ENCODE measurements around the gene MRPS30. TPM values are rescaled to one million over a fixed set of nuclear protein-coding genes. Genes with fewer than 3 reads are reported as not detected.
"Not testable (repeated sequence)": the region's sequence is repeated elsewhere in the genome, so short reads cannot be mapped to it uniquely, and the experiment has no call there.

Gene MRPS30
- total RNA-seq, 1 donor from 2014 or later, result 27.2 TPM

DNA sequence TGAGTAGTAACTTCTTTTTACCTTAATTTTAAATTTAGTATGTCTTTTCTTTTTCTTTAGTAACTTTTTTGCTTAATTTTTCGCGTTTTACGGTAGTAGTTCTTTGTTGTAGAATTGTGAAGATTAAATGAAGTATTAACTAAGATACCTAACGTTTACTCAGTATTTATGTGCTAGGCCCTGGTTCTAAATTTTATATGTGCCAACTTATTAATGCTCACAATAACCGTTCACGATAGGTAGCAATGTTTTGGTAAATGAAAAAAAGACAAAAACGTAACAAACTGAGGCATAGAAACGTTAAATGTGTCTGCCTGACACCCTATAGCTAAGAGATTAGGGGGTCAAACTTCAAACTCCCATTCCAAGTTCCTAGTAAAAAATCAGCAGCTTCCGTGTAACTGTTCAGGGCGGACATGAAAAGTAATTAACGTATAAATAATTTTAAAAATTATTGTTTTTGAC lies 1.2 kb downstream of the MRPS30 start:
- ATAC-seq (no peak), DNase-seq (ENCODE audit: low spot score) (no peak)

DNA sequence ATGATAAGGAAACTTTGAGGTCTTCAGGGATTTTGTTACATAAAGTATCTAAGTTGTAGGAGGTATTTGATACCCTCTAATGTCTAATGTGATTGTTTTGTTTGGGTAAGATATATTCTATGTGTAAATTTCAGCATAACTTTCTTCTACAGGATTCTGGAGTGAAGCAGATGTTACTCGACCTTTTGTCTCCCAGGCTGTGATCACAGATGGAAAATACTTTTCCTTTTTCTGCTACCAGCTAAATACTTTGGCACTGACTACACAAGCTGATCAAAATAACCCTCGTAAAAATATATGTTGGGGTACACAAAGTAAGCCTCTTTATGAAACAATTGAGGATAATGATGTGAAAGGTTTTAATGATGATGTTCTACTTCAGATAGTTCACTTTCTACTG lies 6.0 kb downstream of the MRPS30 start:
- DNase-seq (ENCODE audit: low spot score) (no peak), ATAC-seq (no peak)

DNA sequence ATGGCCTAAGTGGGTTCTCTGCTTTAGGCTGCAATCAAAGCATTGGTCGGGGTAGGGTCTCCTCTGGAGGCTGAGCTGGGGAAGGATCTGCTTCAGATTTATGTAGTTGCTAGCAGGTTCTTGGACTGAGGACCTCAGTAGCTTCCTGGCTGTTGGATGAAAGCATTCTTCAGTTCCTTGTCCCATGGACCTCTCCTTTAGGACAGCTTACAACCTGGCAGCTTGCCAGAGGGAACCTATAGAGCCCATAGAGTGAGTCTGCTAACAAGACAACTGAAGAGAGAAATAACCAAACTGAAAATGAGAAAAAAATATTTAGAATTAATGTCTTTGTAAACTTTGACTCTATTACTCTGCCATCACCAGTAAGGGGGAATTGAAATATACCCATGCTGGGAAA lies 12.4 kb downstream of the MRPS30 start:
- DNase-seq (ENCODE audit: low spot score) (no peak), ATAC-seq (no peak)

DNA sequence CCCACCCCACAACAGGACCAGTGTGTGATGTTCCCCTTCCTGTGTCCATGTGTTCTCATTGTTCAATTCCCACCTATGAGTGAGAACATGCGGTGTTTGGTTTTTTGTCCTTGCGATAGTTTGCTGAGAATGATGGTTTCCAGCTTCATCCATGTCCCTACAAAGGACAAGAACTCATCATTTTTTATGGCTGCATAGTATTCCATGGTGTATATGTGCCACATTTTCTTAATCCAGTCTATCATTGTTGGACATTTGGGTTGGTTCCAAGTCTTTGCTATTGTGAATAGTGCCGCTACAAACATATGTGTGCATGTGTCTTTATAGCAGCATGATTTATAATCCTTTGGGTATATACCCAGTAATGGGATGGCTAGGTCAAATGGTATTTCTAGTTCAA lies 15.9 kb downstream of the MRPS30 start:
- not testable (repeated sequence) for ATAC-seq

DNA sequence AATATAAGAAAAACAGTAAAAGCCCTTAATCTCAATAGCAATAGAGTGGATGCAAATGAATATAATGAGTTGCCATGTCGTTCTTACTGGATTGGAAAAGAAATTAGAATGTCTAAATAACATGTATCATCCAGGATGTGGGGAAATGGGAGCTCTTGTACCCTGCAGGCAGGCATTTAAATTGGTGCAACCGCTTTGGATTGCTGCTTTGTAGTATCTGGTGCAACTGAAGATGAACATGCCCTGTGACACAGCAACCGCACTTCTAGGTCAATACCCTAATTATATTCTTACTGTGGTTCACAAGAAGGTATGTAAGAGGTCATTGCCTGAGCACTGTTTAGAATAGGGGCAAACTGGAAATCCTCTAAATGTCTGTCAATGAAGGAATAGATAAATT lies 18.9 kb downstream of the MRPS30 start:
- no peak for DNase-seq (ENCODE audit: low spot score)

More for the DNA sequence above, 15.9 kb downstream of the MRPS30 start:
- DNase-seq (ENCODE audit: low spot score), result not testable (repeated sequence)

DNA sequence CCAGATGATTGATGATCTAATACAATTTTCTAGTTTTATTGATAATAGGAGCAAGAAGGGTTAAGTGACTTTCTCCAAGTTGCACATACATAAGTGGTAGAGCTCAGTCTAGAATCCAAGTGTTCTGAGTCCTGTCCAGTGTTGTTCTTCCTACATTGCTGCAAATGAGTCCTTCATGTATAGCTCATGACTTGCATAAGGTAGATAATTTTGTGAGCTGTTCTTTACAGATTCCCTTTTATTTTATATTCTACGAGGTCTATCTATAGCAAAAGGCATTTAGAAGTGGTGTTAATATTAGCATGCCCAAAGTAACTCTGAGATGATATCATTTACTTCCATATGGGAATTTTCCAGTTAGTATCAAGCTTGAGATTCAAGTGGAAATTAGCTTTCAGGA lies 20.0 kb downstream of the MRPS30 start:
- ATAC-seq (no peak), DNase-seq (ENCODE audit: low spot score) (no peak)

More for the DNA sequence above, 18.9 kb downstream of the MRPS30 start:
- ATAC-seq, result no peak

DNA sequence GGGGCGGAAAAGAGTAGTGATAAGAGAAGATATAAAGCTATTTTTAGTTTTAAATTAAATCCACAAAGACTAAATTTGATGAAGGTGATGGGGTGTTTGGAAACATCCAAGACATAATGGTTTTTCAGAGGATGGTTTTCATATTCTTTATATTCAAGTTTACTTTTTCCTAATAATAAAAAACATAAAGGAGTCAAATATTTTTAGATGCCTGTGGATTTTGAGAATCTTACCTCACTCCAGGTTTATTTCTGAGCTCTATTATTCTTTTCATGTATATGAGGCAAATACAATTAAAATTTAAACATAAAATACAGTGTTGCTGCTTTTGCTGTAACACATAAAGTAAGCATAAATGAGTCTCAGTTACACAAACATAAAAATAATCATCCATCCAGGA lies 22.2 kb downstream of the MRPS30 start:
- DNase-seq (ENCODE audit: low spot score), result no peak
- ATAC-seq, result no peak

DNA sequence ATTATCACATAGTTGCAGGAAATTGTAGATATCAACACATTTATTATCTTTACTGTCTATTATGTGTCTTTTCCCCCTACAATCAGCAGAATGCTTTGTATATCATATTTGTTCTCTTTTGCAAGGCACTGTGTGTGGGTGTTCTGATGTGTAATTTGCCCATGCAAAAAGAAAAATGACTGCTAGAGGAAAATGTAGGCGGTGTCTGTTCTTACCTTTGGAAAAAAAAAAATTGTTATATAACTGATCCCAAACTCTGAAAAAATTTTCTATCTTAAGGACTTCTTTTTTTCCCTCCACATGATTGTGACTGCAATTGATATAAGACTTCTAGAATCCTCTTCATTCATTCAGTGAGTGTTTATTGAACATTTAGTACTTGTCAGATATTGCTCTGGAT lies 24.5 kb downstream of the MRPS30 start:
- ATAC-seq, result no peak
- DNase-seq (ENCODE audit: low spot score), result no peak

DNA sequence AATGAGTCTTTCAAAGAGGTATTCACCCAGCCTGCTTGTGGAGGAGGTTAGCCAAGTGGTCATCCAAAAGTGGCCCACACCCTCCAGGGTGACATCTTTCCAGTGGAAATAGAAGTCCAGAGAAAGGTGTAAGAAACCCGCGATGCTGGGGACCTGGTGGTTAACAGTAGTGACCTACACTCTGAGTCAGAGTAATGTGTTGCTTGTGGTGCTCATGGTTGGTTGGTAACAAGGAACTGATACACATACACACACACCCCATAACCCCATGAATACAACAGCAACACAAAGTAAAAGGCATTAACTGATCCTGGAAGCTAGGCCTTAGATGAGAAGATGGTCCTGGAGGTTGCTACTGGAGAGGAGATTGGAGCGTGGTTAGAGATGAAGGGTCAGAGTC lies 26.9 kb downstream of the MRPS30 start:
- no peak for ATAC-seq
- DNase-seq (ENCODE audit: low spot score), result no peak

DNA sequence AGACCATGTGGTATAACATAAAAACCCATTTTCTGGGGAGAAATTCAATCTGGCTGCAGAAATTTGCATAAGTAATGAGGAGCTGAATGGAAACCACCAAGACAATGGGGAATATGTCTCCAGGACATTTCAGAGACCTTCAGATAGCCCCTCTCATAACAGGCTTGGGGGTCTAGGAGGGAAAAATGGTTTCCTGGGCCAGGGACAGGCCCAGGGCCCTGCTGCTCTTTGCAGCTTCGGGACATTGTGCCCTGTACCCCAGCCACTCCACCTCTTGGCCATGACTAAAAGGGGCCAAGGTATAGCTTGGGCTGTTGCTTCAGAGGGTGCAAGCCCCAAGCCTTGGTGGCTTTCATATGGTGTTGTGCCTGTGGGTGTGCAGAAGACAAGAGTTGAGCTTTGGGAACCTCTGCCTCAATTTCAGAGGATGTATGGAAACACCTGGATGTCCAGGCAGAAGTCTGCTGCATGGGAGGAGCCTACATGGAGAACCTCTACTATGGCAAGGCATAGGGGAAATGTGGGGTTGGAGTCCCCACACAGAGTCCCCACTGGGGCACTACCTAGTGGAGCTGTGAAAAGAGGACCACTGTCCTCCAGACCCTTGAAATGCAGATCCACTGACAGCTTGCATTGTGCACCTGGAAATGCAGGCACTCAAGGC lies 30.4 kb downstream of the MRPS30 start:
- no peak for ATAC-seq
- no peak for DNase-seq (ENCODE audit: low spot score)

DNA sequence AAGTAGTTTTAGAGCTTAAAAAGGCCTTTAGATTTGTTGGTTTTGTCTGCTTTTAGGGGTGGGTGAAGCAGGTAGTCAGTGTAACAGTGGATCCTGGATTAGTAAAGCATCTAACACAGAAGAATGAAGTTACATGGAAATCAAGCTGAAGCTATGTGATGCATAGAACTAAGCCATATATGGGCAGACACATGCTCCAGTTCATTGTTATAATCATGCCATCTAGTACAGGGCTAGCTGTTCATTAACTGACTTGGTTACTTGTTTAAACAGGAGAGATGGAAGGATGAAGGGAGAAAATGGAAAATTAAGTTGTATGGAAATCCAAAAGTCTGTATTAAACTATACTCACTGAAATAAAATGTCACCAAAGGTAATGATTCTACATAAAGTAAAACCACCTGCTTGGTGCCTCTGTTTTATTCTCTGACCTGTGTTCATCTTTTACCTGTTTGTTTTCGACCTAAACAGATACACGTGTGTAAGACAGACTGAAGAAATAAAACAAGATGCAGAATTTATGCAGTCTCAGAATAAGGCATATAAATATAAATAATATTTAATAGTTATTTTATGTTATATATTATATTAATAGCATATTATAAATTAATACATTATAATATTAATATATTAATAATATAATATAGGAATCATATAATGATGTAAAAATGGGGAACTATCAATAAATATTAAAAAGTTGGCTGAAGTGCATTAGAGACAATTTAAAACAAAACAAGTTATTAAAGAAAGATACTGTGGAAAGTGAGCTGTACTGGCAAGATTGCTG lies 33.9 kb downstream of the MRPS30 start:
- ATAC-seq (no peak), DNase-seq (ENCODE audit: low spot score) (no peak)

DNA sequence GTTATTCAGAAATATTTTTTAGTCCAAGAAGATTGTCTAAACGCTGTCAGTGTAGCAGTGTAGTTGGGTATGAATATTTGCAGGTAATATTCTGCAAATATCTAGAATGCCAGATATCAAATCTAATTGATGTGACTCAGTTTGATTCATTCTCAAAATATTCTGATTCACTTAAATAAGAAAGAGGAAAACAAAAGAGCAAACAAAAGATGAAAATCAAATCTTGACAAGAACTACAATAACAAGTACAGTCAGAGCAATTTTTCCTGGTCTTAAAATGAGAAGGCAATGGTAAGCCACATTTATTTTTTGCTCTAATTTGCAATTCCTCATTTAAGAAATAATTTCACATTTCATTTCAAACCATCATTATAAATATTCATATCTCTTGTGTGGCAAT lies 36.0 kb downstream of the MRPS30 start:
- DNase-seq (ENCODE audit: low spot score) (no peak), ATAC-seq (no peak)

DNA sequence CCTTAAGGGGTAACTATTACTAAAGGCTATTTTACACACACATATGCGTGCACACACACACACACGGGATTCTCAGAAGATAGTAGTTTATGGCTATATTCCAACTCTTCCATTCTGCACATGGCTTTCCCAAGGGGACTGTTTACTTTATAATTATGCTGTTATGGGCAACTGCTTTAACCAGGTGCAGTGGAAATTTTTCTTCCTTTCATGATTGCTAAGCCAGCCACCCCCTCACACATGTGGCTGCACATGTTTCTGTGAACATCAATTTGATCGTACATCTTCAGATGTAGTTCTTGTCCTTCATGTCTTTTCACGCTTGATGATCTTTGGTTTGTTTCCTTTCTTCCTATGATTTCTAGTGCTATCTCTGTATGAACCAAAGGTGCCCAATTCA lies 37.0 kb downstream of the MRPS30 start:
- ATAC-seq (no peak), DNase-seq (ENCODE audit: low spot score) (no peak)

DNA sequence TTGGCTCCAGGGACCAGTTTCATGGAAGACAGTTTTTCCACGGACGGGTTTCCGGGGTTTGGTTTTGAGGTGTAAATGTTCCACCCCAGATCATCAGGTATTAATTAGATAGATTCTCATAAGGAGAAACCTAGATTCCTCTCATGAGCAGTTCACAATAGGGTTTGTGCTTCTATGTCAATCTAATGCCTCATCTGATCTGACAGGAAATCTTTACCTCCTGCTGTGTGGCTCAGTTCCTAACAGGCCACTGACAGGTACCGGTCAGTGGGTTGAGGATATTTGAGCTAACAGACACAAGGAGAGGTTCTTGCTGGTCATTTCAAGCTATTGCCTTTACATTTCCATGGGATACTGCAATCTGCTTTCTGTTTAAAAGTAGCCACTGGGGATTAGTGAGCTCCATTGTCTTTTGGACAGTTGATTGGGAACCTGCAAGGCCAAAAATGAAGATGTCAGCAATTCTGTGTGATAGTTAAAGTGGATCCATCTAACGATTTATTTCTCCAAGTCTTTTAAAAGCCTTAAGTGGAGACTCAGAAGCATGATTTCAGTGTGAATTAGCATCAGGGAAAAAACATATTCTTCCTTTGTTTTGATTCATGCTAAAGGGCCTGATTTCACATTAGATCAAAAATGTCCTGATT lies 38.6 kb downstream of the MRPS30 start:
- DNase-seq (ENCODE audit: low spot score) (no peak), ATAC-seq (no peak)

DNA sequence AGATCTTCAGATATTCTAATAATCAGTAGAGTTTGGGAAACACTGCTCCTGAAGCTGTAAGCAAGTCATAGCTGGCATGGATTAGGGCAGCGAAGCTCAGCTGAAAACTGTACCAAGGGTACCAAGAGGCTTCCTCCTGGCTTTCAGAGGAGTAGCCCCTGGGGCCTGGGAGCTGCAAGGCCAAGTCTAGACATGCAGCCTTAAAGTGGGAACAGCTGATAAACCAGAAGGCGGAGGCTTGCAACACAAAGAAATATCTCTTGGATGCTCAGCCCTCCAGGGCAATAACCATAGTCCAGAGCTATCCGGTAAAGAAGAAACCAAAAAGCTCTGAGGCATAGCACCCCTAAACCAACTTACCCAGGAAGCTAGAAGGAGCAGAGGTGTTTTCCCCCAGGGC lies 51.5 kb downstream of the MRPS30 start:
- ATAC-seq (no peak), DNase-seq (ENCODE audit: low spot score) (no peak)

DNA sequence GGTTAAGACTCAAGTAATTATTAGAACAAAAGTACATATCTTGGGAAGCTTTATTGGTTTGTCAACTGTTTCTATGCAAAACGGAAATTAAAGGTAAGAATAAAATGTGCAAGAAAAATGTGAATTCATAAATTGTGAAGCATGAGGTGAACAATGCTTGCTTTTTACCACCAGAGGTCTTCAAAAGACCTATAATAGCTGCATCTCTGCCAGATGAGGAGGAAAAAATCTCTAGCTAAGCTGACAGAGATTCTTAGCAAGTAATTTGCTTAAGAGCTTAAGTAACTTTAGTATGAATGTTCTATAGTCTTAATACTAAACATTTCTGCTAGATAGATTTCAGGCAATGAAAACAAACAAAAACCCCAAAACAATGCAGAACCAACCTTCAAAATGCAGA lies 54.1 kb downstream of the MRPS30 start:
- ATAC-seq (no peak), DNase-seq (ENCODE audit: low spot score) (no peak)
